ENCODE data around the gene DCTN5. TPM values are rescaled to one million over a fixed set of nuclear protein-coding genes. Genes with fewer than 3 reads are reported as not detected.

DCTN5 gene
- total and polyA plus RNA-seq, 2 experiments from 2014 or later = 41.9 to 47.6 TPM

GRCh38 chr16:23687034-23687808 is 46.0 kb downstream of the DCTN5 start:
- no peak overlapping the region for H3K27ac ChIP-seq
- H3K9ac ChIP-seq = no peak overlapping the region
- H3K79me2 ChIP-seq (ENCODE audit: insufficient read depth) = peaks cover 29% of the 10 kb centered on the region
- H3K9me2 ChIP-seq (ENCODE audit: insufficient read depth) = no peaks in the 10 kb centered on the region
- H3K9me3 ChIP-seq (ENCODE audit: low read depth) = no peaks in the 10 kb centered on the region
- H3K4me3 ChIP-seq = no peak overlapping the region
- in situ Hi-C loops (cut with MboI) = loop anchor here (25.0 kb wide), 1 partner anchor 825 kb away; no protein-coding TSS in a partner anchor
- no peaks in the 10 kb centered on the region for H3K4me1 ChIP-seq (ENCODE audit: insufficient read depth)
- 95 to 96% methylated on average over 16 of the region's 16 CpGs for WGBS, 2 experiments (ENCODE audit: low coverage in 1 of 2, low lambda C conversion rate in 2 of 2, missing lambda C conversion rate in 2 of 2)
- no peak for DNase-seq
- no peak overlapping the region for H3K4me2 ChIP-seq (ENCODE audit: unreplicated experiment)
- TF ChIP-seq EZH2 (IDR thresholded peaks at IDR 0.05; ENCODE audit: insufficient read depth, poor library complexity, severe bottlenecking) (no peak), EZH2phosphoT487 (IDR thresholded peaks at IDR 0.05; ENCODE audit: insufficient read depth, low read depth) (no peak)
- H2AFZ ChIP-seq = no peak overlapping the region
- H3K36me3 ChIP-seq (ENCODE audit: low read depth) = peaks cover 30% of the 10 kb centered on the region
- H3K27me3 ChIP-seq (replicated peaks; ENCODE audit: insufficient read depth) = no peaks in the 10 kb centered on the region
- H4K20me1 ChIP-seq (ENCODE audit: insufficient read depth) = no peaks in the 10 kb centered on the region
- H3F3A ChIP-seq (ENCODE audit: insufficient read depth) = no peaks in the 10 kb centered on the region

GRCh38 chr16:23689442-23690187 is 48.3 kb downstream of the DCTN5 start:
- in situ Hi-C loops (cut with MboI) = loop anchor here (25.0 kb wide), 1 partner anchor 823 kb away; no protein-coding TSS in a partner anchor
- Histone ChIP-seq H3K27ac (no peak overlapping the region), H3K79me2 (ENCODE audit: insufficient read depth) (peaks cover 13% of the 10 kb centered on the region), H3K9me2 (ENCODE audit: insufficient read depth) (no peaks in the 10 kb centered on the region), H2AFZ (no peak overlapping the region), H3K27me3 (replicated peaks; ENCODE audit: insufficient read depth) (no peaks in the 10 kb centered on the region), H4K20me1 (ENCODE audit: insufficient read depth) (no peaks in the 10 kb centered on the region), H3K9me3 (ENCODE audit: low read depth) (no peaks in the 10 kb centered on the region), H3K9ac (no peak overlapping the region), H3K4me3 (no peak overlapping the region), H3K4me1 (ENCODE audit: insufficient read depth) (no peaks in the 10 kb centered on the region), H3F3A (ENCODE audit: insufficient read depth) (no peaks in the 10 kb centered on the region; the same call in 1 of the 2 replicates), H3K36me3 (ENCODE audit: low read depth) (peaks cover 26% of the 10 kb centered on the region), H3K4me2 (ENCODE audit: unreplicated experiment) (no peak overlapping the region)
- TF ChIP-seq EZH2 (IDR thresholded peaks at IDR 0.05; ENCODE audit: insufficient read depth, poor library complexity, severe bottlenecking) (no peak), EZH2phosphoT487 (IDR thresholded peaks at IDR 0.05; ENCODE audit: insufficient read depth, low read depth) (no peak)
- no peak for DNase-seq
- 96 to 97% methylated on average over 36 of the region's 36 CpGs for WGBS, 2 experiments (ENCODE audit: low coverage in 1 of 2, low lambda C conversion rate in 2 of 2, missing lambda C conversion rate in 2 of 2)

GRCh38 chr16:23690771-23691482 is 49.7 kb downstream of the DCTN5 start:
- TF ChIP-seq EZH2 (IDR thresholded peaks at IDR 0.05; ENCODE audit: insufficient read depth, poor library complexity, severe bottlenecking) (no peak), EZH2phosphoT487 (IDR thresholded peaks at IDR 0.05; ENCODE audit: insufficient read depth, low read depth) (no peak)
- in situ Hi-C loops (cut with MboI) = loop anchor here (25.0 kb wide), 1 partner anchor 821 kb away; no protein-coding TSS in a partner anchor
- H3K36me3 ChIP-seq (ENCODE audit: low read depth) = peaks cover 22% of the 10 kb centered on the region

More at GRCh38 chr16:23690771-23691482, 49.7 kb downstream of the DCTN5 start:
- H3K79me2 ChIP-seq (ENCODE audit: insufficient read depth) = 0 out of 2 replicates have a peak, but pooled peaks cover 2% of the 10 kb centered on the region
- no peaks in the 10 kb centered on the region for H3K27me3 ChIP-seq (replicated peaks; ENCODE audit: insufficient read depth)
- no peak overlapping the region for H3K4me2 ChIP-seq (ENCODE audit: unreplicated experiment)
- no peak overlapping the region for H3K9ac ChIP-seq
- no peaks in the 10 kb centered on the region for H3K9me2 ChIP-seq (ENCODE audit: insufficient read depth)
- DNase-seq = no peak
- H2AFZ ChIP-seq = no peak overlapping the region
- H3K9me3 ChIP-seq (ENCODE audit: low read depth) = no peaks in the 10 kb centered on the region
- WGBS, 2 experiments (ENCODE audit: low coverage in 1 of 2, low lambda C conversion rate in 2 of 2, missing lambda C conversion rate in 2 of 2) = 96 to 97% methylated on average over 24 to 25 of the region's 25 CpGs
- H3K4me1 ChIP-seq (ENCODE audit: insufficient read depth) = no peaks in the 10 kb centered on the region
- H3K27ac ChIP-seq = no peak overlapping the region
- no peaks in the 10 kb centered on the region; the same call in 1 of the 2 replicates for H3F3A ChIP-seq (ENCODE audit: insufficient read depth)
- no peak overlapping the region for H3K4me3 ChIP-seq
- no peaks in the 10 kb centered on the region for H4K20me1 ChIP-seq (ENCODE audit: insufficient read depth)
